A549 (cell line): Measurements from ENCODE around the gene SEC22A. TPM values are rescaled to one million over a fixed set of nuclear protein-coding genes. Genes with fewer than 3 reads are reported as not detected.

ENCODE experiments used
- ATAC-seq, 2 experiments: fragments of 200-7000 bp in 1 of 2; fragments of >200 bp in 1 of 2; cut with Nextera tagmentation in 1 of 2; cut with Tn5 transposase in 1 of 2; 3 replicates each; pipeline versions ENCODE4 v1.8.0 to v1.9.1; 2018 to 2020; ENCODE audit warnings: mild to moderate bottlenecking in 1 of 2, moderate library complexity in 1 of 2
- CTCF ChIA-PET: fragments of 300-600 bp; sonication (Branson Sonifier 250); formaldehyde crosslinking; extraction: SDS; loops from one replicate; lab custom pipeline; 2021; ENCODE audit warnings: antibody characterized with exemption, inconsistent platforms; lab: Yijun Ruan, JAX
- POLR2A ChIA-PET: fragments of 350-600 bp; formaldehyde crosslinking; extraction: SDS; loops from one replicate; lab custom pipeline; 2021; ENCODE audit warnings: antibody characterized with exemption, inconsistent platforms; lab: Yijun Ruan, JAX
- DNase-seq, 2 experiments: peaks; one replicate each; pipeline versions ENCODE4 v3.0.0 to v3.0.0-alpha.2; 2011 to 2016; ENCODE audit warnings: low read depth in 1 of 2, low spot score in 1 of 2
- FAIRE-seq: peaks from 2 replicates; lab custom pipeline; 2011; peaks lifted over from hg19 to GRCh38; lab: Jason Lieb, UNC
- H3K27ac ChIP-seq, 2 experiments: fragments of >200 bp; sonication (Bioruptor Twin); formaldehyde crosslinking; 3 replicates each; pipeline ENCODE4 v1.5.1; 2016 to 2017
- H3K4me1 ChIP-seq: fragments of >200 bp; sonication (Bioruptor Twin); formaldehyde crosslinking; 3 replicates; pipeline ENCODE4 v1.6.1; 2016
- H3K4me2 ChIP-seq: fragments of >200 bp; sonication (Bioruptor Twin); formaldehyde crosslinking; 3 replicates; pipeline ENCODE4 v1.6.1; 2016
- H3K4me3 ChIP-seq: fragments of >200 bp; sonication (Bioruptor Twin); formaldehyde crosslinking; 3 replicates; pipeline ENCODE4 v1.5.1; 2016
- H3K9me3 ChIP-seq: fragments of >200 bp; sonication (Bioruptor Twin); formaldehyde crosslinking; 3 replicates; pipeline ENCODE4 v1.6.1; 2016
- BCL3 ChIP-seq: fragments of >200 bp; sonication (Bioruptor Twin); formaldehyde crosslinking; IDR thresholded peaks from 3 replicates; pipeline ENCODE4 v1.6.1; 2016
- BHLHE40 ChIP-seq: IDR thresholded peaks from 2 replicates; pipeline ENCODE4 v1.6.1; 2012; ENCODE audit warnings: low read depth, low read length, inconsistent platforms
- CHD4 ChIP-seq: fragments of 200-600 bp; sonication (generic); IDR thresholded peaks from 2 replicates; pipeline ENCODE4 v1.6.1; 2016; ENCODE audit warnings: antibody characterized with exemption, mild to moderate bottlenecking, borderline replicate concordance
- EP300 ChIP-seq, 2 experiments: fragments of >200 bp; sonication (Bioruptor Twin); formaldehyde crosslinking; IDR thresholded peaks; 2 replicates in 1 of 2; 3 replicates in 1 of 2; pipeline ENCODE4 v1.6.1; 2016 to 2017
- FOSL2 ChIP-seq, 2 experiments: fragments of 450-650 bp in 1 of 2; fragments of >200 bp in 1 of 2; sonication (Bioruptor Twin) in 1 of 2; formaldehyde crosslinking; IDR thresholded peaks; 2 replicates each; pipeline versions ENCODE4 v1.5.0 to v1.6.1; 2016 to 2020; ENCODE audit warnings: mild to moderate bottlenecking in 1 of 2, moderate library complexity in 1 of 2
- FOXS1 ChIP-seq: fragments of 250-450 bp; sonication (Bioruptor Pico); IDR thresholded peaks from 2 replicates; pipeline ENCODE4 v1.5.0; 2020; ENCODE audit warnings: mild to moderate bottlenecking, moderate library complexity
- HDAC2 ChIP-seq: fragments of 200-600 bp; sonication (generic); IDR thresholded peaks from 2 replicates; pipeline ENCODE4 v1.6.1; 2016
- HOXB5 ChIP-seq: fragments of 250-450 bp; sonication (Bioruptor Pico); IDR thresholded peaks from 2 replicates; pipeline ENCODE4 v1.5.0; 2020; ENCODE audit warnings: mild to moderate bottlenecking, moderate library complexity
- KDM1A ChIP-seq: fragments of 200-600 bp; sonication (generic); IDR thresholded peaks from 2 replicates; pipeline ENCODE4 v1.6.1; 2016; ENCODE audit warnings: low read depth, mild to moderate bottlenecking
- NFE2L2 ChIP-seq: fragments of 150-350 bp; conservative IDR thresholded peaks from 2 replicates; pipeline ENCODE4 v1.6.1; 2014; ENCODE audit warnings: low read length
- NR3C1 ChIP-seq: fragments of >200 bp; sonication (Bioruptor Twin); formaldehyde crosslinking; IDR thresholded peaks from 3 replicates; pipeline ENCODE4 v1.6.1; 2017
- PHF8 ChIP-seq: fragments of 200-600 bp; sonication (generic); IDR thresholded peaks from 2 replicates; pipeline ENCODE4 v1.6.1; 2016; ENCODE audit warnings: low read depth, mild to moderate bottlenecking, antibody characterized with exemption, moderate library complexity, borderline replicate concordance
- POLR2A ChIP-seq: IDR thresholded peaks from 2 replicates; pipeline ENCODE4 v1.6.1; 2012; ENCODE audit warnings: mild to moderate bottlenecking, low read length
- RARB ChIP-seq: fragments of 250-450 bp; sonication (Bioruptor Pico); IDR thresholded peaks from 2 replicates; pipeline ENCODE4 v1.8.0; 2021; ENCODE audit warnings: mild to moderate bottlenecking, moderate library complexity
- REST ChIP-seq: fragments of 200-600 bp; sonication (generic); IDR thresholded peaks from 2 replicates; pipeline ENCODE4 v1.6.1; 2016; ENCODE audit warnings: antibody characterized with exemption, mild to moderate bottlenecking, moderate library complexity
- ZFP36 ChIP-seq: fragments of 450-650 bp; IDR thresholded peaks from 2 replicates; pipeline ENCODE4 v1.6.1; 2014; ENCODE audit warnings: borderline replicate concordance; ENCODE audit not compliant: partially characterized antibody
- ZNF302 ChIP-seq: fragments of 250-450 bp; sonication (Bioruptor Pico); IDR thresholded peaks from 2 replicates; pipeline ENCODE4 v1.9.0; 2021; ENCODE audit warnings: inconsistent platforms, mild to moderate bottlenecking, moderate library complexity
- WGBS: methylation state at CpG from one replicate; pipeline ENCODE4 v1.1.6; 2017; ENCODE audit errors: missing lambda C conversion rate; 5-methylcytosine and 5-hydroxymethylcytosine counted together
- polyA plus RNA-seq, 4 experiments: library from polyadenylated mRNA; depleted of rRNA in 3 of 4; stranded (reverse); fragments of >200 nt; fragmentation: RNase III in 1 of 4; extraction: RNeasy Plus Mini Kit Qiagen cat#74134 plus additional on column Dnase treatment in 1 of 4; gene quantifications; 2 replicates in 3 of 4; 3 replicates in 1 of 4; pipeline ENCODE4 v1.2.3, GENCODE V29; 2011 to 2017

SEC22A gene
- polyA plus RNA-seq, 2 of the 4 experiments (the other 2 are of a cell fraction) = 23.5 to 29.9 TPM

GRCh38 chr3:123290962-123291361 is 89.2 kb downstream of the SEC22A start:
- no peak overlapping the region for H3K4me2 ChIP-seq
- no peak overlapping the region for H3K27ac ChIP-seq
- CTCF ChIA-PET = interaction anchor here (0.6 to 1.2 kb wide), 3 partner anchors 9 to 41 kb away, joined by 3 read pairs; no protein-coding TSS in a partner anchor
- ATAC-seq (no peak), FAIRE-seq (no peak), DNase-seq (no peak)
- POLR2A ChIA-PET = no interaction called here
- H3K9me3 ChIP-seq = no peaks in the 10 kb centered on the region
- WGBS = 61% methylated on average over 15 of the region's 23 CpGs
- no peak overlapping the region for H3K4me3 ChIP-seq
- no peak for TF ChIP-seq NFE2L2
- TF ChIP-seq EP300 (IDR thresholded peaks at IDR 0.05) = no peak
- no peak for TF ChIP-seq PHF8
- TF ChIP-seq BCL3 = no peak
- H3K4me1 ChIP-seq = no peaks in the 10 kb centered on the region

GRCh38 chr3:123291404-123291803 is 89.7 kb downstream of the SEC22A start:
- no peaks in the 10 kb centered on the region for H3K9me3 ChIP-seq
- no peak overlapping the region for H3K4me2 ChIP-seq
- no peaks in the 10 kb centered on the region for H3K4me1 ChIP-seq
- CTCF ChIA-PET = interaction anchor here (0.6 to 1.2 kb wide), 2 partner anchors 9 to 27 kb away, joined by 3 read pairs; no protein-coding TSS in a partner anchor
- no peak overlapping the region for H3K4me3 ChIP-seq
- FAIRE-seq (no peak), ATAC-seq (no peak), DNase-seq (no peak)
- TF ChIP-seq HDAC2 = no peak
- no peak for TF ChIP-seq REST
- TF ChIP-seq BHLHE40 = no peak
- TF ChIP-seq EP300 (IDR thresholded peaks at IDR 0.05) = no peak
- TF ChIP-seq HOXB5 (CRISPR knock-in tag) = no peak
- no peak for TF ChIP-seq FOXS1 (CRISPR knock-in tag)
- TF ChIP-seq POLR2A = no peak
- no peak for TF ChIP-seq BCL3
- no peak for TF ChIP-seq NR3C1
- TF ChIP-seq ZNF302 (CRISPR knock-in tag) = no peak
- no peak for TF ChIP-seq ZFP36
- TF ChIP-seq KDM1A = no peak
- no peak for TF ChIP-seq RARB (CRISPR knock-in tag)
- no peak for TF ChIP-seq CHD4
- no peak for TF ChIP-seq FOSL2 (IDR thresholded peaks at IDR 0.05)
- TF ChIP-seq FOSL2 (CRISPR knock-in tag; IDR thresholded peaks at IDR 0.05) = no peak
- POLR2A ChIA-PET = no interaction called here
- WGBS = 34% methylated on average over 7 of the region's 7 CpGs
- no peak overlapping the region for H3K27ac ChIP-seq
